DOHH2 (cell line): ENCODE measurements around the gene CCDC80.
A peak's percentile ranks its signal among the peaks of the same experiment; 100 is the strongest.

Experiments used
- H3F3A ChIP-seq: fragments of 200-600 bp; sonication (generic), shearing (Covaris generic); 2 replicates; pipeline ENCODE4 v1.6.0; 2016; ENCODE audit warnings: antibody characterized with exemption, mild to moderate bottlenecking; ENCODE audit not compliant: control insufficient read depth, insufficient read depth
- H3K27ac ChIP-seq: fragments of 200-600 bp; sonication (generic); 2 replicates; pipeline ENCODE4 v1.5.1; 2014; ENCODE audit warnings: low read depth, mild to moderate bottlenecking, low read length, moderate library complexity
- H3K27me3 ChIP-seq: fragments of 200-600 bp; sonication (generic); 2 replicates; pipeline ENCODE4 v1.6.1; 2014; ENCODE audit warnings: mild to moderate bottlenecking, low read length, mixed read lengths; ENCODE audit not compliant: control insufficient read depth
- H3K36me3 ChIP-seq: fragments of 200-600 bp; sonication (generic); 2 replicates; pipeline ENCODE4 v1.6.1; 2014; ENCODE audit warnings: mild to moderate bottlenecking, low read length, moderate library complexity, mixed read lengths; ENCODE audit not compliant: control insufficient read depth
- H3K4me1 ChIP-seq: fragments of 200-600 bp; sonication (generic); 2 replicates; pipeline ENCODE4 v1.6.1; 2014; ENCODE audit warnings: mild to moderate bottlenecking, low read length, mixed read lengths; ENCODE audit not compliant: control insufficient read depth
- H3K4me2 ChIP-seq: fragments of 200-600 bp; sonication (generic); 2 replicates; pipeline ENCODE4 v1.6.0; 2014; ENCODE audit warnings: mild to moderate bottlenecking, low read length, moderate library complexity
- H3K4me3 ChIP-seq: fragments of 200-600 bp; sonication (generic); 2 replicates; pipeline ENCODE4 v1.5.1; 2014; ENCODE audit warnings: mild to moderate bottlenecking, low read length, mixed read lengths
- H3K79me2 ChIP-seq: fragments of 200-600 bp; sonication (generic); 2 replicates; pipeline ENCODE4 v1.6.1; 2014; ENCODE audit warnings: mild to moderate bottlenecking, low read length, mixed read lengths; ENCODE audit not compliant: control insufficient read depth
- H3K9me2 ChIP-seq: fragments of 200-600 bp; sonication (generic); replicated peaks from 2 replicates; pipeline ENCODE4 v1.6.1; 2014; ENCODE audit warnings: mild to moderate bottlenecking, low read length, mixed read lengths; ENCODE audit not compliant: control insufficient read depth
- H3K9me3 ChIP-seq: fragments of 200-600 bp; sonication (generic); 2 replicates; pipeline ENCODE4 v1.6.1; 2014; ENCODE audit warnings: antibody characterized with exemption, low read length, mixed read lengths; ENCODE audit not compliant: control insufficient read depth, insufficient read depth
- H4K20me1 ChIP-seq: fragments of 200-600 bp; sonication (generic); 2 replicates; pipeline ENCODE4 v1.6.0; 2014; ENCODE audit warnings: low read depth, mild to moderate bottlenecking, antibody characterized with exemption, low read length, moderate library complexity; ENCODE audit not compliant: control insufficient read depth, insufficient read depth
- CTCF ChIP-seq: fragments of 200-600 bp; sonication (generic); IDR thresholded peaks from one replicate; pipeline ENCODE4 v1.5.1; 2014; ENCODE audit warnings: antibody characterized with exemption, mild to moderate bottlenecking, low read depth, low read length; ENCODE audit not compliant: poor library complexity, severe bottlenecking
- EZH2phosphoT487 ChIP-seq: fragments of 200-600 bp; sonication (generic); IDR thresholded peaks from 2 replicates; pipeline ENCODE4 v1.6.1; 2017; ENCODE audit warnings: borderline replicate concordance, mild to moderate bottlenecking, antibody characterized with exemption, low read length, moderate library complexity, mixed read lengths

CCDC80 gene

GRCh38 chr3:112593258-112593657 is 47.7 kb downstream of the CCDC80 start:
- Histone ChIP-seq H3K79me2 (no peaks in the 10 kb centered on the region), H3K27me3 (no peaks in the 10 kb centered on the region), H3K9me3 (no peaks in the 10 kb centered on the region), H3K36me3 (peaks cover 10% of the 10 kb centered on the region; the same call in 1 of the 2 replicates), H3K4me2 (no peak overlapping the region), H3F3A (no peaks in the 10 kb centered on the region), H3K4me3 (no peak overlapping the region), H4K20me1 (no peaks in the 10 kb centered on the region), H3K4me1 (peaks cover 12% of the 10 kb centered on the region), H3K27ac (no peak overlapping the region), H3K9me2 (no peaks in the 10 kb centered on the region; the same call in 1 of the 2 replicates)
- TF ChIP-seq EZH2phosphoT487, result no peak
- no peak for TF ChIP-seq CTCF

GRCh38 chr3:112587336-112587735 is 53.6 kb downstream of the CCDC80 start:
- Histone ChIP-seq H3K27ac (no peak overlapping the region), H3K4me2 (no peak overlapping the region), H3K4me3 (no peak overlapping the region), H3F3A (no peaks in the 10 kb centered on the region), H3K4me1 (peaks cover 23% of the 10 kb centered on the region), H3K27me3 (no peaks in the 10 kb centered on the region), H3K9me3 (no peaks in the 10 kb centered on the region), H4K20me1 (no peaks in the 10 kb centered on the region), H3K36me3 (peaks cover 44% of the 10 kb centered on the region), H3K9me2 (no peaks in the 10 kb centered on the region), H3K79me2 (no peaks in the 10 kb centered on the region)
- no peak for TF ChIP-seq CTCF

- H3K4me1 ChIP-seq, result peaks cover 16% of the 10 kb centered on the region
- H3K27ac ChIP-seq, result no peak overlapping the region
- H3K4me2 ChIP-seq, result peak overlapping the region; percentile 8; the same call in 1 of the 2 replicates
- H3K36me3 ChIP-seq, result peaks cover 51% of the 10 kb centered on the region
- H3K79me2 ChIP-seq, result no peaks in the 10 kb centered on the region
- H4K20me1 ChIP-seq, result no peaks in the 10 kb centered on the region
- no peaks in the 10 kb centered on the region for H3K9me2 ChIP-seq
- no peaks in the 10 kb centered on the region for H3F3A ChIP-seq
- no peak overlapping the region for H3K4me3 ChIP-seq
- no peaks in the 10 kb centered on the region for H3K27me3 ChIP-seq
- TF ChIP-seq CTCF, result no peak
- TF ChIP-seq EZH2phosphoT487, result no peak
- H3K9me3 ChIP-seq, result no peaks in the 10 kb centered on the region
Observed at GRCh38 chr3:112585782-112586181, 55.2 kb downstream of the CCDC80 start.

- Histone ChIP-seq H3K36me3 (peaks cover 66% of the 10 kb centered on the region), H3K4me1 (peaks cover 25% of the 10 kb centered on the region), H3K27ac (no peak overlapping the region), H4K20me1 (no peaks in the 10 kb centered on the region), H3F3A (no peaks in the 10 kb centered on the region), H3K4me3 (no peak overlapping the region), H3K9me3 (no peaks in the 10 kb centered on the region), H3K27me3 (no peaks in the 10 kb centered on the region), H3K79me2 (no peaks in the 10 kb centered on the region), H3K9me2 (no peaks in the 10 kb centered on the region), H3K4me2 (no peak overlapping the region)
- no peak for TF ChIP-seq CTCF
- no peak for TF ChIP-seq EZH2phosphoT487
Observed at GRCh38 chr3:112583105-112583504, 57.8 kb downstream of the CCDC80 start.
